H9 (cell line): ENCODE measurements around the gene HIC1. TPM values are rescaled to one million over a fixed set of nuclear protein-coding genes. Genes with fewer than 3 reads are reported as not detected.

Experiments used
- DNase-seq: peaks from one replicate; pipeline ENCODE4 v3.0.0-alpha.2; 2017
- H2AFZ ChIP-seq: one replicate; pipeline ENCODE4 v1.6.1; 2013; ENCODE audit warnings: mild to moderate bottlenecking, low read length, control low read depth, moderate library complexity
- H2AK5ac ChIP-seq: 2 replicates; pipeline ENCODE4 v1.6.1; 2013; ENCODE audit warnings: low read length, control low read depth, mixed read lengths; ENCODE audit not compliant: insufficient read length
- H2BK120ac ChIP-seq: one replicate; pipeline ENCODE4 v1.6.1; 2013; ENCODE audit warnings: low read depth, mild to moderate bottlenecking, low read length, control low read depth, inconsistent platforms; ENCODE audit not compliant: poor library complexity, severe bottlenecking
- H2BK12ac ChIP-seq: 2 replicates; pipeline ENCODE4 v1.6.1; 2013; ENCODE audit warnings: low read length, control low read depth, mixed read lengths, low read depth; ENCODE audit not compliant: insufficient read length
- H2BK15ac ChIP-seq: 2 replicates; pipeline ENCODE4 v1.6.1; 2013; ENCODE audit warnings: low read depth, low read length, control low read depth
- H2BK20ac ChIP-seq: one replicate; pipeline ENCODE4 v1.6.1; 2013; ENCODE audit warnings: low read depth, mild to moderate bottlenecking, low read length, control low read depth, inconsistent platforms; ENCODE audit not compliant: poor library complexity, severe bottlenecking
- H2BK5ac ChIP-seq: 2 replicates; pipeline ENCODE4 v1.6.1; 2013; ENCODE audit warnings: low read length, control low read depth, mixed read lengths; ENCODE audit not compliant: insufficient read length
- H3K14ac ChIP-seq: 2 replicates; pipeline ENCODE4 v1.6.1; 2013; ENCODE audit warnings: low read length, control low read depth; ENCODE audit not compliant: insufficient read depth
- H3K18ac ChIP-seq: 2 replicates; pipeline ENCODE4 v1.6.1; 2013; ENCODE audit warnings: low read depth, mild to moderate bottlenecking, mixed read lengths, low read length, control low read depth; ENCODE audit not compliant: insufficient read length
- H3K23ac ChIP-seq: 2 replicates; pipeline ENCODE4 v1.6.1; 2013; ENCODE audit warnings: low read length, control low read depth, mixed read lengths, low read depth; ENCODE audit not compliant: insufficient read length
- H3K23me2 ChIP-seq: 2 replicates; pipeline ENCODE4 v1.6.1; 2013; ENCODE audit warnings: low read depth, mild to moderate bottlenecking, mixed read lengths, low read length, control low read depth; ENCODE audit not compliant: insufficient read length, poor library complexity, severe bottlenecking
- H3K27ac ChIP-seq: 2 replicates; pipeline ENCODE4 v1.5.1; 2013; ENCODE audit warnings: low read length, control low read depth, mixed read lengths, low read depth; ENCODE audit not compliant: insufficient read length
- H3K27me3 ChIP-seq: 2 replicates; pipeline ENCODE4 v1.6.1; 2013; ENCODE audit warnings: low read length, control low read depth, inconsistent platforms; ENCODE audit not compliant: insufficient read depth
- H3K4ac ChIP-seq: 2 replicates; pipeline ENCODE4 v1.6.1; 2013; ENCODE audit warnings: low read depth, mild to moderate bottlenecking, control low read depth, inconsistent platforms, low read length, moderate library complexity
- H3K4me1 ChIP-seq: 2 replicates; pipeline ENCODE4 v1.6.1; 2013; ENCODE audit warnings: low read length, control low read depth, inconsistent platforms; ENCODE audit not compliant: insufficient read depth
- H3K4me2 ChIP-seq: 2 replicates; pipeline ENCODE4 v1.6.1; 2013; ENCODE audit warnings: low read length, control low read depth, mixed read lengths; ENCODE audit not compliant: insufficient read length, insufficient read depth
- H3K56ac ChIP-seq: 2 replicates; pipeline ENCODE4 v1.6.1; 2013; ENCODE audit warnings: low read depth, mild to moderate bottlenecking, mixed read lengths, low read length, control low read depth; ENCODE audit not compliant: insufficient read length
- H3K79me1 ChIP-seq: 2 replicates; pipeline ENCODE4 v1.6.1; 2013; ENCODE audit warnings: low read depth, mild to moderate bottlenecking, moderate library complexity, low read length, control low read depth, inconsistent platforms; ENCODE audit not compliant: insufficient read depth, poor library complexity, severe bottlenecking
- H3K79me2 ChIP-seq: 2 replicates; pipeline ENCODE4 v1.6.1; 2013; ENCODE audit warnings: low read length, control low read depth, inconsistent platforms; ENCODE audit not compliant: insufficient read depth
- H3K9ac ChIP-seq: 2 replicates; pipeline ENCODE4 v1.6.1; 2013; ENCODE audit warnings: low read length, control low read depth, mixed read lengths; ENCODE audit not compliant: insufficient read length; ENCODE audit errors: extremely low read depth
- H3K9me3 ChIP-seq: one replicate; pipeline ENCODE4 v1.6.1; 2013; ENCODE audit warnings: low read depth, low read length, inconsistent platforms; ENCODE audit not compliant: control insufficient read depth
- H3T11ph ChIP-seq: one replicate; pipeline ENCODE4 v1.6.1; 2013; ENCODE audit warnings: mild to moderate bottlenecking, low read length, control low read depth, inconsistent platforms
- H4K20me1 ChIP-seq: one replicate; pipeline ENCODE4 v1.6.1; 2013; ENCODE audit not compliant: control insufficient read depth, insufficient read length, insufficient read depth
- H4K5ac ChIP-seq: 2 replicates; pipeline ENCODE4 v1.6.1; 2013; ENCODE audit warnings: low read depth, mild to moderate bottlenecking, mixed read lengths, low read length, control low read depth; ENCODE audit not compliant: insufficient read length
- H4K8ac ChIP-seq: replicated peaks from 2 replicates; pipeline ENCODE4 v1.6.1; 2013; ENCODE audit warnings: low read length, control low read depth, mixed read lengths, low read depth; ENCODE audit not compliant: insufficient read length
- H4K91ac ChIP-seq: 2 replicates; pipeline ENCODE4 v1.6.1; 2013; ENCODE audit warnings: low read depth, mild to moderate bottlenecking, moderate library complexity, mixed read lengths, low read length, control low read depth; ENCODE audit not compliant: insufficient read length
- H3K27ac Mint-ChIP-seq, 3 experiments: 2 replicates in 2 of 3; 3 replicates in 1 of 3; pipeline ENCODE4 v1.8.0; 2020 to 2021; ENCODE audit warnings: mixed read lengths in 3 of 3, mild to moderate bottlenecking in 1 of 3, moderate library complexity in 1 of 3
- H3K27me3 Mint-ChIP-seq: 2 replicates; pipeline ENCODE4 v1.8.0; 2021; ENCODE audit warnings: low read depth, mild to moderate bottlenecking, moderate library complexity, mixed read lengths
- H3K36me3 Mint-ChIP-seq, 3 experiments: 2 replicates in 2 of 3; 3 replicates in 1 of 3; pipeline ENCODE4 v1.8.0; 2020 to 2021; ENCODE audit warnings: low read depth in 3 of 3, mixed read lengths in 3 of 3; ENCODE audit not compliant: insufficient read depth in 1 of 3
- H3K4me1 Mint-ChIP-seq, 2 experiments: 2 replicates each; pipeline ENCODE4 v1.8.0; 2020; ENCODE audit warnings: mixed read lengths in 2 of 2
- H3K4me3 Mint-ChIP-seq, 2 experiments: 2 replicates in 1 of 2; 3 replicates in 1 of 2; pipeline ENCODE4 v1.8.0; 2020 to 2021; ENCODE audit warnings: mild to moderate bottlenecking in 2 of 2, mixed read lengths in 2 of 2, moderate library complexity in 1 of 2
- H3K9me3 Mint-ChIP-seq, 2 experiments: 2 replicates in 1 of 2; 3 replicates in 1 of 2; pipeline ENCODE4 v1.8.0; 2020; ENCODE audit warnings: mild to moderate bottlenecking in 2 of 2, mixed read lengths in 2 of 2, moderate library complexity in 1 of 2
- WGBS: extraction: QIAGEN DNeasy Blood & Tissue Kit; methylation state at CpG from one replicate; pipeline ENCODE4 v1.1.7; 2013; ENCODE audit warnings: missing lambda C conversion rate, low lambda C conversion rate, mixed read lengths; ENCODE audit not compliant: insufficient read length; ENCODE audit errors: extremely low coverage; 5-methylcytosine and 5-hydroxymethylcytosine counted together
- total RNA-seq: library from RNA; stranded (reverse); gene quantifications from 2 replicates; pipeline ENCODE4 v1.2.1, GENCODE V29; 2021
- TF ChIP-seq, protein P1 (sequence below): fragments of 200-600 bp; sonication (generic); conservative IDR thresholded peaks from 3 replicates; pipeline ENCODE4 v1.8.0; 2021; ENCODE audit warnings: antibody characterized with exemption, mild to moderate bottlenecking

HIC1 gene
- total RNA-seq, 1 experiment from 2014 or later: 1.8 TPM

DNA sequence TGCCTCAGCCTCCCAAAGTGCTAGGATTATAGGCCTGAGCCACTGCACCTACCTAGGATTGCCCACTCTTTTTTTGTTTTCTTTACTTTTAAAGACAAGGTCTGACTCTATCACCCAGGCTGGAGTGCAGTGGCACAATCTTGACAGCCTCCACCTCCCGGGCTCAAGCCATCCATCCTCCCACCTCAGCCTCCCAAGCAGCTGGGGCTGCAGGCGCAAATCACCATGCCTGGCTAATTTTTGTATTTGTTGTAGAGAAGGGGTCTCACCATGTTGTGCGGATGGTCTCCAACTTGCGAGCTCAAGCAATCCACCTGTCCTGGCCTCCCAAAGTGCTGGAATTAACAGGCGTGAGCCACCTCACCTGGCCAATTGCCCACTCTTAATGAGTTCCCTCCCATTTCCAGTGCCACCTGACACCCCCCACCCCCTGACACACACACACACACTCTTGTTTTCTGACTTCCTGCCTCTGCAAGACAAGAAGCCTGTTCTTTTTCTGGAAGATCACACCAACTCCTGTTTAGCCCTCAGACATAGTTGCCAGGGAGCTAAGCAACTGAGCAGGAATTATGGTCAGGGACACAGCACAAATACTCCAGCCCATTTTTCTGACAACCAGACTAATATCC lies 10.5 kb upstream of the HIC1 start:
- H3T11ph ChIP-seq: no peak overlapping the region
- Mint-ChIP-seq H3K9me3 (no peaks in the 10 kb centered on the region), H3K36me3 (peaks cover 7 to 19% (median 13%) of the 10 kb centered on the region in 3 experiments), H3K4me3 (no peak overlapping the region), H3K27me3 (peaks cover 34% of the 10 kb centered on the region), H3K4me1 (peaks cover 10 to 15% of the 10 kb centered on the region in 2 experiments), H3K27ac (no peak overlapping the region)
- DNase-seq: no peak
- no peaks in the 10 kb centered on the region for H3K9me3 ChIP-seq
- H4K91ac ChIP-seq: no peak overlapping the region
- no peak overlapping the region for H3K4me2 ChIP-seq
- no peak overlapping the region for H2BK5ac ChIP-seq
- H2AK5ac ChIP-seq: no peak overlapping the region
- H3K56ac ChIP-seq: no peak overlapping the region
- no peak overlapping the region for H3K23ac ChIP-seq
- no peaks in the 10 kb centered on the region for H3K79me2 ChIP-seq
- no peak overlapping the region for H4K5ac ChIP-seq
- H2BK20ac ChIP-seq: no peak overlapping the region
- H3K79me1 ChIP-seq: no peaks in the 10 kb centered on the region
- no peak overlapping the region for H3K18ac ChIP-seq
- H4K20me1 ChIP-seq: no peaks in the 10 kb centered on the region
- TF ChIP-seq, protein P1, sequence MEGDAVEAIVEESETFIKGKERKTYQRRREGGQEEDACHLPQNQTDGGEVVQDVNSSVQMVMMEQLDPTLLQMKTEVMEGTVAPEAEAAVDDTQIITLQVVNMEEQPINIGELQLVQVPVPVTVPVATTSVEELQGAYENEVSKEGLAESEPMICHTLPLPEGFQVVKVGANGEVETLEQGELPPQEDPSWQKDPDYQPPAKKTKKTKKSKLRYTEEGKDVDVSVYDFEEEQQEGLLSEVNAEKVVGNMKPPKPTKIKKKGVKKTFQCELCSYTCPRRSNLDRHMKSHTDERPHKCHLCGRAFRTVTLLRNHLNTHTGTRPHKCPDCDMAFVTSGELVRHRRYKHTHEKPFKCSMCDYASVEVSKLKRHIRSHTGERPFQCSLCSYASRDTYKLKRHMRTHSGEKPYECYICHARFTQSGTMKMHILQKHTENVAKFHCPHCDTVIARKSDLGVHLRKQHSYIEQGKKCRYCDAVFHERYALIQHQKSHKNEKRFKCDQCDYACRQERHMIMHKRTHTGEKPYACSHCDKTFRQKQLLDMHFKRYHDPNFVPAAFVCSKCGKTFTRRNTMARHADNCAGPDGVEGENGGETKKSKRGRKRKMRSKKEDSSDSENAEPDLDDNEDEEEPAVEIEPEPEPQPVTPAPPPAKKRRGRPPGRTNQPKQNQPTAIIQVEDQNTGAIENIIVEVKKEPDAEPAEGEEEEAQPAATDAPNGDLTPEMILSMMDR: no peak
- H2BK12ac ChIP-seq: no peak overlapping the region
- H2AFZ ChIP-seq: no peak overlapping the region
- WGBS: no CpG with 5 or more reads among the region's 5 CpGs
- no peak overlapping the region for H3K9ac ChIP-seq
- no peaks in the 10 kb centered on the region for H3K4me1 ChIP-seq
- no peak overlapping the region for H3K14ac ChIP-seq
- no peak overlapping the region for H3K27ac ChIP-seq
- H3K23me2 ChIP-seq: peaks cover 9% of the 10 kb centered on the region
- H4K8ac ChIP-seq: no peak overlapping the region
- no peak overlapping the region for H3K4ac ChIP-seq
- H2BK15ac ChIP-seq: no peak overlapping the region
- no peak overlapping the region for H2BK120ac ChIP-seq
- H3K27me3 ChIP-seq: peaks cover 8% of the 10 kb centered on the region
